Tibial artery (tissue), 4 donors: ENCODE measurements around the gene NCMAP.
A peak's percentile ranks its signal among the peaks of the same experiment; 100 is the strongest.

Source experiments
- DNase-seq, 2 donors: peaks; one replicate each; pipeline ENCODE4 v3.0.0-alpha.2; 2019
- H3K27ac ChIP-seq, 2 donors: fragments of 200-600 bp; sonication (generic) in 1 of 2; 1 replicate in 1 of 2; 2 replicates in 1 of 2; pipeline ENCODE4 v1.5.1; 2018 to 2019; ENCODE audit warnings: mild to moderate bottlenecking in 1 of 2
- H3K27me3 ChIP-seq, 2 donors: fragments of 200-600 bp; sonication (generic) in 1 of 2; one replicate each; pipeline versions ENCODE4 v1.5.1 to v1.6.0; 2016 to 2019
- H3K36me3 ChIP-seq, 3 donors: fragments of 200-600 bp; sonication (generic) in 2 of 3; one replicate each; pipeline ENCODE4 v1.5.1; 2016 to 2019; ENCODE audit warnings: mild to moderate bottlenecking in 2 of 3
- H3K4me1 ChIP-seq, 4 donors: fragments of 200-600 bp; sonication (generic) in 2 of 4; 1 replicate in 3 of 4; 2 replicates in 1 of 4; pipeline ENCODE4 v1.5.1; 2016 to 2019
- H3K4me3 ChIP-seq, 2 donors: fragments of 200-600 bp; sonication (generic) in 1 of 2; 1 replicate in 1 of 2; 2 replicates in 1 of 2; pipeline ENCODE4 v1.5.1; 2018 to 2019; ENCODE audit warnings: mild to moderate bottlenecking in 2 of 2
- H3K9me3 ChIP-seq, 3 donors: fragments of 200-600 bp; sonication (generic) in 1 of 3; one replicate each; pipeline ENCODE4 v1.5.1; 2016 to 2019
- intact Hi-C: fragments of 100-400 bp; cut with DNase I; formaldehyde crosslinking; loops from one replicate; pipeline ENCODE4 v1.15.0; 2023; ENCODE audit warnings: low total_unique reads
- TF ChIP-seq, protein P1 (sequence below), 2 experiments: fragments of 200-600 bp in 1 of 2; fragments of 450-650 bp in 1 of 2; IDR thresholded peaks; one replicate each; pipeline ENCODE4 v1.5.1; 2017 to 2019; ENCODE audit warnings: antibody characterized with exemption in 2 of 2, mild to moderate bottlenecking in 1 of 2, moderate library complexity in 1 of 2

The NCMAP gene, protein sequence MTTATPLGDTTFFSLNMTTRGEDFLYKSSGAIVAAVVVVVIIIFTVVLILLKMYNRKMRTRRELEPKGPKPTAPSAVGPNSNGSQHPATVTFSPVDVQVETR

DNA sequence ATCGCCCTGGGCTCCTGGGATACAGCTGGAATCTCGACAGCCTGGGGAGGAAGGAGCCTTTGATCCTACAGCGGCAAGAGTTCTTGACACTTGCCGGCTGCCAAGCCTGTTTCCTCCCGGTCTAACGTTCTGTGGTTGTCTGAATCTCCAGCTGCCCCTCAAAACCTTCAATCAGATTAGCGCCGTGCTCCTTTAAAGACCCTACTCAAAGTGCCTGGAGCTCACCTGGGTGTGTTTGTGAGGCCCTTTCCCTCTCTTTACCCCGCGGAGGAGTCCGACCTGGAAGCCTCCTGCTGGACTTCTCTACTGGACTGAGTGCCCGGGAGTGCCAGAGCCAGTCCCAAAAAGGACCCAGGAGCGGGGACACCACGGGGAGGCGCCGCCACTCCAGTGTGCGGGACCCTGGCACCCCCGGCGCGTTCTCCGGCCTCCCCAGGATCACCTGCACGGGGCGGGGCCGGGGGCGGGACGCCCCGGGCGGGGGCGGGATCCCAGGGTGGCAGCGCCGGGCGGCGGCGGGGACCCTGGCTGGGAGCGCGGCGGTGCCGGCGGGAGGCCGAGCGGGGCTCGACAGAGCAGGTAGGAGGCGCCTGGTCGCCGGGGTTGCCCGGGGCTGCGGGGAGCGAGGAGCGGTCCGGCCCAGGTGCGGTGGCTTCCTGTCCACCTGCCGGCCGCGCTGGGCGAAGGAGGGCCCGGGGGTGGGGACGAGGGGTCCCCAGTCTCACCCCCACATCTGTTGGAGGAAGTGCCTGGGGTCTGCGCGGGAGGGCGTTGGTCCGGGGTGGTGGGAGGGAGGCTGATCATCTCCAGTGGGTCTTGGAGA is at the start of gene NCMAP:
NCMAP (plus strand) TSS at position 497 of the 823 bp plus-strand sequence. CDS start 39,344 bp downstream, outside the sequence.
- Histone ChIP-seq H3K9me3 (no peaks in the 10 kb centered on the region), H3K36me3 (no peaks in the 10 kb centered on the region), H3K27me3 (peaks cover 0 to 94% of the 10 kb centered on the region in 2 donors), H3K27ac (no peak within 1 kb of the TSS), H3K4me3 (no peak within 1 kb of the TSS), H3K4me1 (peaks cover 0 to 21% (median 1%) of the 10 kb centered on the region in 4 donors)
- TF ChIP-seq, protein P1, sequence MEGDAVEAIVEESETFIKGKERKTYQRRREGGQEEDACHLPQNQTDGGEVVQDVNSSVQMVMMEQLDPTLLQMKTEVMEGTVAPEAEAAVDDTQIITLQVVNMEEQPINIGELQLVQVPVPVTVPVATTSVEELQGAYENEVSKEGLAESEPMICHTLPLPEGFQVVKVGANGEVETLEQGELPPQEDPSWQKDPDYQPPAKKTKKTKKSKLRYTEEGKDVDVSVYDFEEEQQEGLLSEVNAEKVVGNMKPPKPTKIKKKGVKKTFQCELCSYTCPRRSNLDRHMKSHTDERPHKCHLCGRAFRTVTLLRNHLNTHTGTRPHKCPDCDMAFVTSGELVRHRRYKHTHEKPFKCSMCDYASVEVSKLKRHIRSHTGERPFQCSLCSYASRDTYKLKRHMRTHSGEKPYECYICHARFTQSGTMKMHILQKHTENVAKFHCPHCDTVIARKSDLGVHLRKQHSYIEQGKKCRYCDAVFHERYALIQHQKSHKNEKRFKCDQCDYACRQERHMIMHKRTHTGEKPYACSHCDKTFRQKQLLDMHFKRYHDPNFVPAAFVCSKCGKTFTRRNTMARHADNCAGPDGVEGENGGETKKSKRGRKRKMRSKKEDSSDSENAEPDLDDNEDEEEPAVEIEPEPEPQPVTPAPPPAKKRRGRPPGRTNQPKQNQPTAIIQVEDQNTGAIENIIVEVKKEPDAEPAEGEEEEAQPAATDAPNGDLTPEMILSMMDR (IDR thresholded peaks at IDR 0.05), result no peak
- peak in 1 of 2 donors; percentile 54 for DNase-seq
- intact Hi-C loops, result no loop called here

DNA sequence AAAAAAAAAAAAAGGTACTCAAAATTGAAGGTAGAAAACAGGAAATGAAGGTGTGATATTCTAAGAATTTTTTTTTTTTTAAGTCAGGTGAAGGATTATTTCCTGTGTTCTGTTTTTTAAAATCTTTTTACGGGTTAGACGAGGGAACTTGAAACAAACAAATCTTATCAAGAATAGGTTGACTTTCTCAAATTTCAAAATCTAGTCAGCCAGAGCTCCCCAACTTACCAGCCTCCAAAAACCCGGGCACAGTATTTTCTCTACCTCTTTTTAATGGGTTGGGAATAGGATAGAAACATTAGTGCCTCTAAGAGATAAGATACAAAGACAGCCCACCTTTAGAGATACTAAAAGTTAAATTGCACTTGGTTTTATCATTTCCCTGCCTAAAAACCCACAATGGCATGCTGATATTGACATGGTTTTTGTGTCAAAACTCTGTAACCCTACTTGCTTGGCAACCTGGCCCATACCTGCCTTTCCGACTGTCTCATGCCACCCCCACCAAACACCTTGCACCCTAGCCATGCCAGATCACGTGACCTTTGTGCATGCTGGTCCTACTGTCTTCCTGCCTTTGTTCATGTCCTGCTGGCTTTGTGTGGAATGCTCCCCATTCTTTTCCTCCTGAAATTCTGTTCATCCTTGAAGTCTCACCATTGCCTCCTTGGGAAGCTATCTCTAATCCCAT is 49.1 kb upstream of the NCMAP start:
- intact Hi-C loops, result no loop called here
- no peak overlapping the region for H3K27ac ChIP-seq
- no peaks in the 10 kb centered on the region for H3K36me3 ChIP-seq
- TF ChIP-seq, protein P1 (IDR thresholded peaks at IDR 0.05), result no peak
- H3K9me3 ChIP-seq, result no peaks in the 10 kb centered on the region
- no peak for DNase-seq
- peaks cover 0 to 29% of the 10 kb centered on the region in 2 donors for H3K27me3 ChIP-seq
- H3K4me1 ChIP-seq, result peaks cover 0 to 19% (median 7%) of the 10 kb centered on the region in 4 donors
- H3K4me3 ChIP-seq, result no peak overlapping the region

DNA sequence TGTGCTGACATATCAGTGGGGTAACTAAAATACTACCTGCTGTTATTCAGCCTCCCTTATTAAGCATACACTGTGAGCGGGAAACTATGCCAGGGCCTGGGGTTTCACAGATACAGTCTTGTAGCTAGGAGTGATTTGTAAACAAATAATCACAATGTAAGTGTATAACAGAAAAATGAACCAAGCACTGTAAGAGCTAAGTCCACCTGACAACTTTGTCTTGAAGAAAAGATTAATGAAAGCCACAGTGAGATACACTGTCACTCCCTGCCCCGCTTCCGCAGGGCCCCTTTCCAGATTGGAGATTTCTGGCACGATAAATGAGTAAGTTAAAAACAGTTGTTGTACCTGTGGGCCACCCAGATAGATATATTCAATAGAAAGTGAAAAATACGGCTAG is 48.5 kb upstream of the NCMAP start:
- Histone ChIP-seq H3K27me3 (peaks cover 0 to 24% of the 10 kb centered on the region in 2 donors), H3K9me3 (no peaks in the 10 kb centered on the region), H3K4me3 (no peak overlapping the region), H3K4me1 (peaks cover 0 to 13% (median 3%) of the 10 kb centered on the region in 4 donors), H3K27ac (no peak overlapping the region), H3K36me3 (no peaks in the 10 kb centered on the region)
- DNase-seq, result no peak
- intact Hi-C loops, result no loop called here
- TF ChIP-seq, protein P1 (IDR thresholded peaks at IDR 0.05), result no peak

DNA sequence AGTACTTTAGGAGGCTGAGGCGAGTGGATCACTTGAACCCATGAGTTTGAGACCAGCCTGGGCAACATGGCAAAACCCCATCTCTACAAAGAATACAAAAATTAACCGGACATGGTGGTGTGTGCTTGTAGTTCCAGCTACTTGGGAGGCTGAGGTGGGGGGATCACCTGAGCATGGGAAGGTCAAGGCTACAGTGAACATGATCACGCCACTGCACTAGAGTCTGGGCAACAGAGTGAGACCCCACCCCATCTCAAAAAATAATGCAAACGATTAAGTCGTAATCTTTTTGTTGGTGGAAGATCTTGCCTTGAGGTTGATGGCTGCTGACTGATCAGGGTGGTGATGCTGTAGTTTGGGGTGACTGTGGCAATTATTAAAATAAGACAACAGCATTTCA is 47.0 kb upstream of the NCMAP start:
- no peak overlapping the region for H3K27ac ChIP-seq
- intact Hi-C loops, result no loop called here

DNA sequence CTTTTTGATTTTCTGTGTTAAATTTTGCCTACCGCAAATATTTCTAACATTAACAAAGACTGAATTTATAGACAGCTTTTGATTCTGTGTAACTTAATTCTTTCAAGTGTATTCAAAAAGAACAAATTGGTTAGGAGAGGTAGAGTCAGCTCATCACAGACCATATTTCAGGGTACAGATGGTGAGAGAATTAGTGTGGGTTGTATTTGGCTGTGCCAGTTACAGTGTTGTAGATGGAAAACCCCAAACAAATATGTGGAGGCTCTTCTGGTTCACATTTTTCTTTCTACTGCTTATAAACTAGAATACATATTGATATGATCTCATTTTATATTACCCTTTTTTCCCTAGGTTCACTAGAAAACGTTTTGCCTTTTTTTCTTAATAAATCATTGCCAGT is 42.2 kb upstream of the NCMAP start:
- TF ChIP-seq, protein P1 (IDR thresholded peaks at IDR 0.05), result no peak
- H3K27ac ChIP-seq, result no peak overlapping the region
- intact Hi-C loops, result no loop called here
- DNase-seq, result no peak
- no peak overlapping the region for H3K4me3 ChIP-seq
- no peaks in the 10 kb centered on the region for H3K4me1 ChIP-seq
- no peaks in the 10 kb centered on the region for H3K36me3 ChIP-seq
- H3K9me3 ChIP-seq, result no peaks in the 10 kb centered on the region
- no peaks in the 10 kb centered on the region for H3K27me3 ChIP-seq

More for the DNA sequence above, 47.0 kb upstream of the NCMAP start:
- Histone ChIP-seq H3K36me3 (no peaks in the 10 kb centered on the region), H3K27me3 (peaks cover 0 to 15% of the 10 kb centered on the region in 2 donors), H3K4me1 (no peaks in the 10 kb centered on the region), H3K9me3 (no peaks in the 10 kb centered on the region), H3K4me3 (no peak overlapping the region)
- TF ChIP-seq, protein P1 (IDR thresholded peaks at IDR 0.05), result no peak
- DNase-seq, result no peak
